CD14-positive monocyte (primary cell): ENCODE measurements around the gene CCL14. TPM values are rescaled to one million over a fixed set of nuclear protein-coding genes. Genes with fewer than 3 reads are reported as not detected.

Source experiments
- DNase-seq, 3 donors: peaks; one replicate each; pipeline ENCODE4 v3.0.0-alpha.2; 2011 to 2022
- H2AFZ ChIP-seq: 2 replicates; pipeline ENCODE4 v1.6.0; 2012; ENCODE audit warnings: mild to moderate bottlenecking, low read depth, low read length, inconsistent platforms; ENCODE audit not compliant: insufficient read depth, poor library complexity, severe bottlenecking
- H3K27ac ChIP-seq, 2 donors: 1 replicate in 1 of 2; 2 replicates in 1 of 2; pipeline ENCODE4 v1.5.1; 2012 to 2013; ENCODE audit warnings: low read length in 2 of 2, control low read depth in 1 of 2, inconsistent platforms in 1 of 2, low read depth in 1 of 2, mild to moderate bottlenecking in 1 of 2
- H3K27me3 ChIP-seq, 2 donors: one replicate each; pipeline versions ENCODE4 v1.6.0 to v1.6.1; 2011 to 2013; ENCODE audit warnings: low read length in 2 of 2; ENCODE audit not compliant: control insufficient read depth in 2 of 2, insufficient read depth in 2 of 2
- H3K36me3 ChIP-seq, 2 donors: replicated peaks in 1 of 2; 1 replicate in 1 of 2; 2 replicates in 1 of 2; pipeline versions ENCODE4 v1.5.1 to v1.6.1; 2012 to 2013; ENCODE audit warnings: low read length in 2 of 2, control low read depth in 1 of 2, inconsistent platforms in 1 of 2, mild to moderate bottlenecking in 1 of 2; ENCODE audit not compliant: insufficient read depth in 2 of 2, control insufficient read depth in 1 of 2
- H3K4me1 ChIP-seq, 2 donors: 1 replicate in 1 of 2; 2 replicates in 1 of 2; pipeline versions ENCODE4 v1.5.1 to v1.6.1; 2012 to 2013; ENCODE audit warnings: low read length in 2 of 2, control low read depth in 1 of 2, inconsistent platforms in 1 of 2, mild to moderate bottlenecking in 1 of 2, moderate library complexity in 1 of 2; ENCODE audit not compliant: insufficient read depth in 2 of 2, control insufficient read depth in 1 of 2
- H3K4me2 ChIP-seq: replicated peaks from 2 replicates; pipeline ENCODE3; 2012; ENCODE audit warnings: low read length, moderate library complexity, mild to moderate bottlenecking; ENCODE audit not compliant: poor library complexity, severe bottlenecking; ENCODE audit errors: extremely low read depth
- H3K4me3 ChIP-seq, 3 experiments: fragments of 200-600 bp in 1 of 3; sonication (generic) in 1 of 3; replicated peaks in 1 of 3; 1 replicate in 2 of 3; 2 replicates in 1 of 3; pipeline ENCODE4 v1.5.1; 2011 to 2013; ENCODE audit warnings: low read length in 3 of 3, mild to moderate bottlenecking in 3 of 3, control low read depth in 2 of 3, low read depth in 2 of 3, inconsistent platforms in 1 of 3, moderate library complexity in 1 of 3
- H3K79me2 ChIP-seq: 2 replicates; pipeline ENCODE4 v1.6.0; 2012; ENCODE audit warnings: mild to moderate bottlenecking, control low read depth, inconsistent platforms, low read length, moderate library complexity; ENCODE audit not compliant: insufficient read depth
- H3K9ac ChIP-seq: 2 replicates; pipeline ENCODE4 v1.6.0; 2017; ENCODE audit warnings: low read length, mild to moderate bottlenecking; ENCODE audit not compliant: insufficient read depth, poor library complexity, severe bottlenecking
- H3K9me3 ChIP-seq, 2 donors: replicated peaks in 1 of 2; 1 replicate in 1 of 2; 2 replicates in 1 of 2; pipeline versions ENCODE4 v1.5.1 to v1.6.1; 2012 to 2013; ENCODE audit warnings: low read length in 2 of 2, control low read depth in 1 of 2; ENCODE audit not compliant: control insufficient read depth in 1 of 2, insufficient read depth in 1 of 2
- H4K20me1 ChIP-seq: 2 replicates; pipeline ENCODE4 v1.6.0; 2012; ENCODE audit warnings: mild to moderate bottlenecking, low read length, control low read depth, moderate library complexity; ENCODE audit not compliant: insufficient read depth
- H3K27ac Mint-ChIP-seq, 7 donors: one replicate each; pipeline ENCODE4 v1.8.0; 2020; ENCODE audit warnings: mild to moderate bottlenecking in 7 of 7, mixed read lengths in 7 of 7, moderate library complexity in 6 of 7, inconsistent platforms in 2 of 7
- H3K27me3 Mint-ChIP-seq, 3 donors: one replicate each; pipeline ENCODE4 v1.8.0; 2021 to 2022; ENCODE audit warnings: low read depth in 3 of 3, mild to moderate bottlenecking in 3 of 3, mixed read lengths in 3 of 3, moderate library complexity in 3 of 3, inconsistent platforms in 1 of 3
- H3K36me3 Mint-ChIP-seq, 2 donors: one replicate each; pipeline ENCODE4 v1.8.0; 2020; ENCODE audit warnings: mixed read lengths in 2 of 2, inconsistent platforms in 1 of 2, mild to moderate bottlenecking in 1 of 2
- H3K4me1 Mint-ChIP-seq: one replicate; pipeline ENCODE4 v1.8.0; 2020; ENCODE audit warnings: mild to moderate bottlenecking, mixed read lengths
- H3K4me3 Mint-ChIP-seq, 2 donors: one replicate each; pipeline ENCODE4 v1.8.0; 2020; ENCODE audit warnings: mild to moderate bottlenecking in 2 of 2, mixed read lengths in 2 of 2, moderate library complexity in 1 of 2
- H3K9me3 Mint-ChIP-seq, 7 donors: one replicate each; pipeline ENCODE4 v1.8.0; 2020 to 2022; ENCODE audit warnings: mixed read lengths in 7 of 7, mild to moderate bottlenecking in 6 of 7, moderate library complexity in 6 of 7, inconsistent platforms in 2 of 7
- CTCF ChIP-seq: fragments of 200-600 bp; IDR thresholded peaks from one replicate; pipeline ENCODE4 v1.8.0; 2022; ENCODE audit warnings: antibody characterized with exemption, mild to moderate bottlenecking
- WGBS: methylation state at CpG from one replicate; pipeline ENCODE4 v1.1.5; 2013; ENCODE audit warnings: missing lambda C conversion rate; ENCODE audit not compliant: insufficient coverage; 5-methylcytosine and 5-hydroxymethylcytosine counted together
- intact Hi-C, 2 donors: fragments of 100-400 bp; cut with micrococcal nuclease; formaldehyde crosslinking; loops; one replicate each; pipeline versions ENCODE4 v1.15.0 to v1.15.1; 2023
- polyA plus RNA-seq, 3 donors: library from polyadenylated mRNA; depleted of rRNA in 1 of 3; unstranded in 2 of 3; stranded (reverse) in 1 of 3; fragments of 300-500 nt in 2 of 3; fragments of >200 nt in 1 of 3; fragmentation: Illumina TruSeq in 2 of 3; gene quantifications; 1 replicate in 2 of 3; 2 replicates in 1 of 3; pipeline ENCODE4 v1.2.3, GENCODE V29; 2012 to 2021

Gene CCL14
- polyA plus RNA-seq, 3 donors, result not detected

DNA sequence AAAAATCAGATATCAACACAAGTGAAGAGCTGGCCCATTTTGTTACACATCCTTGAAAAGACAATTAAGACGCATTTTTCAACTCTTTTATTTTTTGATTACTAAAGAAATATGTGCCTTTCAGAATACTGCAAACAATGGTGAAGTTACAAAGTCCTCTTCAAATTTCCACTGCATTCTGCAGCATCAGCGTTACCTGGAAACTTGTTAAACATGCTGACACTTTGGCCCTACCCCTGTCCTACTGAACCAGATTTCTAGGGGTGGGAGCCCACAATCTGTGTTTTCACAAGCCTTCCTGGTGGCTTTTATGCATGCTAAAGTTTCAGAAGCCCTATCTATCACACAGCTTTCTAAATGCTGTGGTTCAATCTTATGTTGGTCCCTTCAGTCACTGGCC is 4.5 kb upstream of the CCL14 start:
- Mint-ChIP-seq H3K4me3 (no peak overlapping the region), H3K36me3 (no peaks in the 10 kb centered on the region), H3K27me3 (peaks cover 0 to 2% (median 2%) of the 10 kb centered on the region in 3 donors), H3K9me3 (peaks cover 0 to 7% (median 2%) of the 10 kb centered on the region in 7 donors), H3K4me1 (peaks cover 6% of the 10 kb centered on the region), H3K27ac (no peak overlapping the region)
- Histone ChIP-seq H3K9ac (no peak overlapping the region), H3K27me3 (no peaks in the 10 kb centered on the region), H3K4me1 (no peaks in the 10 kb centered on the region), H3K27ac (no peak overlapping the region), H4K20me1 (no peaks in the 10 kb centered on the region), H3K4me3 (no peak overlapping the region), H3K9me3 (no peaks in the 10 kb centered on the region), H2AFZ (no peak overlapping the region), H3K36me3 (no peaks in the 10 kb centered on the region), H3K79me2 (no peaks in the 10 kb centered on the region), H3K4me2 (no peak overlapping the region)
- TF ChIP-seq CTCF, result no peak
- intact Hi-C loops, result no loop called here
- DNase-seq, result no peak
- whole genome bisulfite sequencing, result 86% methylated on average over 1 of the region's 2 CpGs

GRCh38 chr17:35988164-35988563 is 1.6 kb upstream of the CCL14 start:
- no peaks in the 10 kb centered on the region for H3K27me3 ChIP-seq
- H3K4me3 ChIP-seq, result no peak overlapping the region
- Mint-ChIP-seq H3K4me3 (no peak overlapping the region), H3K4me1 (peaks cover 6% of the 10 kb centered on the region), H3K9me3 (peaks cover 0 to 7% (median 2%) of the 10 kb centered on the region in 7 donors), H3K27me3 (peaks cover 0 to 3% (median 0%) of the 10 kb centered on the region in 3 donors), H3K36me3 (no peaks in the 10 kb centered on the region), H3K27ac (no peak overlapping the region)
- no peaks in the 10 kb centered on the region for H4K20me1 ChIP-seq
- no peak for TF ChIP-seq CTCF
- H3K79me2 ChIP-seq, result no peaks in the 10 kb centered on the region
- H3K4me2 ChIP-seq, result no peak overlapping the region
- no peak overlapping the region for H3K9ac ChIP-seq
- H3K4me1 ChIP-seq, result no peaks in the 10 kb centered on the region
- no peak for DNase-seq
- no peaks in the 10 kb centered on the region for H3K9me3 ChIP-seq
- no peaks in the 10 kb centered on the region for H3K36me3 ChIP-seq
- H3K27ac ChIP-seq, result no peak overlapping the region
- intact Hi-C loops, result loop anchor here in 1 of 2 donors (10.0 kb wide), 1 partner anchor 77 kb away; the partner anchor contains the start of gene CCL18
- no peak overlapping the region for H2AFZ ChIP-seq
